Measurements from ENCODE around the gene RUBCN. TPM values are rescaled to one million over a fixed set of nuclear protein-coding genes. Genes with fewer than 3 reads are reported as not detected.
A peak's percentile ranks its signal among the peaks of the same experiment; 100 is the strongest.
"Not testable (repeated sequence)": the region's sequence is repeated elsewhere in the genome, so short reads cannot be mapped to it uniquely, and the experiment has no call there.

The RUBCN gene
- total RNA-seq, 1 donor, result 28.1 TPM

- TF ChIP-seq CTCF (IDR thresholded peaks at IDR 0.05; ENCODE audit: insufficient read depth, low read depth, low read length), result no peak
- no peak for DNase-seq (ENCODE audit: low read depth)
- peak overlapping the region; percentile 83 for H3K4me3 ChIP-seq (ENCODE audit: low read depth, low read length)
Measured at GRCh38 chr3:197737319-197737649, 580 bp upstream of the RUBCN start.

GRCh38 chr3:197736010-197736490 is 654 bp downstream of the RUBCN start:
- no peak for DNase-seq (ENCODE audit: low read depth)
- peak overlapping the region; percentile 83 for H3K4me3 ChIP-seq (ENCODE audit: low read depth, low read length)
- no peak for TF ChIP-seq CTCF (IDR thresholded peaks at IDR 0.05; ENCODE audit: insufficient read depth, low read depth, low read length)

- no peak overlapping the region for H3K4me3 ChIP-seq (ENCODE audit: low read depth, low read length)
- no peak for TF ChIP-seq CTCF (IDR thresholded peaks at IDR 0.05; ENCODE audit: insufficient read depth, low read depth, low read length)
- DNase-seq (ENCODE audit: low read depth), result no peak
Measured at GRCh38 chr3:197734667-197735318, 1.9 kb downstream of the RUBCN start.

GRCh38 chr3:197733042-197733441 is 3.7 kb downstream of the RUBCN start:
- H3K4me3 ChIP-seq (ENCODE audit: low read depth, low read length), result no peak overlapping the region
- no peak for DNase-seq (ENCODE audit: low read depth)
- no peak for TF ChIP-seq CTCF (IDR thresholded peaks at IDR 0.05; ENCODE audit: insufficient read depth, low read depth, low read length)

DNA sequence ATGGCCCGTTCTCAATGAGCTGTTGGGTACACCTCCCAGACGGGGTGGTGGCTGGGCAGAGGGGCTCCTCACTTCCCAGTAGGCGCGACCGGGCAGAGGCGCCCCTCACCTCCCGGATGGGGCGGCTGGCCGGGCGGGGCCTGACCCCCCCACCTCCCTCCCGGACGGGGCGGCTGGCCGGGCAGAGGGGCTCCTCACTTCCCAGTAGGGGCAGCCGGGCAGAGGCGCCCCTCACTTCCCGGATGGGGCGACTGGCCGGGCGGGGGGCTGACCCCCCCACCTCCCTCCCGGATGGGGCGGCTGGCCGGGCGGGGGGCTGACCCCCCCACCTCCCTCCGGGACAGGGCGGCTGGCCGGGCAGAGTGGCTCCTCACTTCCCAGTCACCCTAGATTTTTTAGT is 5.2 kb downstream of the RUBCN start:
- not testable (repeated sequence) for H3K4me3 ChIP-seq (ENCODE audit: low read depth, low read length); DNase-seq (ENCODE audit: low read depth)

GRCh38 chr3:197730770-197731169 is 5.9 kb downstream of the RUBCN start:
- not testable (repeated sequence) for DNase-seq (ENCODE audit: low read depth); H3K4me3 ChIP-seq (ENCODE audit: low read depth, low read length)

- DNase-seq (ENCODE audit: low read depth), result peak; percentile 79
- TF ChIP-seq CTCF (IDR thresholded peaks at IDR 0.05; ENCODE audit: insufficient read depth, low read depth, low read length), result no peak
- no peak overlapping the region for H3K4me3 ChIP-seq (ENCODE audit: low read depth, low read length)
Measured at GRCh38 chr3:197730200-197730599, 6.5 kb downstream of the RUBCN start.

GRCh38 chr3:197728487-197728886 is 8.2 kb downstream of the RUBCN start:
- no peak for DNase-seq (ENCODE audit: low read depth)

GRCh38 chr3:197727878-197728277 is 8.8 kb downstream of the RUBCN start:
- not testable (repeated sequence) for DNase-seq (ENCODE audit: low read depth); H3K4me3 ChIP-seq (ENCODE audit: low read depth, low read length)

More at GRCh38 chr3:197728487-197728886, 8.2 kb downstream of the RUBCN start:
- no peak overlapping the region for H3K4me3 ChIP-seq (ENCODE audit: low read depth, low read length)
- no peak for TF ChIP-seq CTCF (IDR thresholded peaks at IDR 0.05; ENCODE audit: insufficient read depth, low read depth, low read length)
